Measurements from ENCODE around the gene ZSCAN12.

The ZSCAN12 gene

GRCh38 chr6:28353356-28353755 lies 46.2 kb downstream of the ZSCAN12 start:
- no peak for DNase-seq

- DNase-seq: no peak
Observed at GRCh38 chr6:28351493-28351925, 48.0 kb downstream of the ZSCAN12 start.

GRCh38 chr6:28351087-28351486 lies 48.5 kb downstream of the ZSCAN12 start:
- peak in 1 of 3 donors; percentile 21 for DNase-seq

GRCh38 chr6:28349892-28350737 lies 49.4 kb downstream of the ZSCAN12 start, which contains the start of gene ZKSCAN3:
Gene ZKSCAN3, plus strand, starts transcription at chr6:28349947. Its CDS starts 9,640 bp downstream, at chr6:28359587.
- peak; percentile 82 to 88 (median 86) for DNase-seq

- no peak for DNase-seq
Observed at GRCh38 chr6:28349344-28349891, 50.1 kb downstream of the ZSCAN12 start.

- DNase-seq: no peak
Observed at GRCh38 chr6:28347119-28347518, 52.4 kb downstream of the ZSCAN12 start.

- no peak for DNase-seq
Observed at GRCh38 chr6:28345201-28345600, 54.3 kb downstream of the ZSCAN12 start.

- DNase-seq: no peak
Observed at GRCh38 chr6:28343898-28344677, 55.5 kb downstream of the ZSCAN12 start.

GRCh38 chr6:28340310-28341095 lies 59.0 kb downstream of the ZSCAN12 start:
- DNase-seq: no peak

- DNase-seq: no peak
Observed at GRCh38 chr6:28337121-28337520, 62.4 kb downstream of the ZSCAN12 start.

GRCh38 chr6:28336284-28337120 lies 63.0 kb downstream of the ZSCAN12 start:
- DNase-seq: peak; percentile 44 to 49 (median 45)

- DNase-seq: peak; percentile 96 to 99 (median 98)
Observed at GRCh38 chr6:28335564-28336283, 63.8 kb downstream of the ZSCAN12 start, which contains the start of gene ZSCAN31. Gene ZSCAN31, minus strand, starts transcription at chr6:28336148. Its CDS starts 6,465 bp downstream, at chr6:28329683.

- no peak for DNase-seq
Observed at GRCh38 chr6:28335040-28335563, 64.4 kb downstream of the ZSCAN12 start.

- no peak for DNase-seq
Observed at GRCh38 chr6:28334286-28335039, 65.1 kb downstream of the ZSCAN12 start.

- no peak for DNase-seq
Observed at GRCh38 chr6:28333599-28334018, 65.9 kb downstream of the ZSCAN12 start.

GRCh38 chr6:28333047-28333446 lies 66.5 kb downstream of the ZSCAN12 start:
- no peak for DNase-seq

- DNase-seq: no peak
Observed at GRCh38 chr6:28330041-28330440, 69.5 kb downstream of the ZSCAN12 start.

All from suppressor macrophage treated with lipopolysaccharide for 1 hour (primary cell).